ENCODE data around the gene BACH2. TPM values are rescaled to one million over a fixed set of nuclear protein-coding genes. Genes with fewer than 3 reads are reported as not detected.

Gene BACH2
- total RNA-seq, 2 experiments from 2014 or later: 60.7 to 66.9 TPM

DNA sequence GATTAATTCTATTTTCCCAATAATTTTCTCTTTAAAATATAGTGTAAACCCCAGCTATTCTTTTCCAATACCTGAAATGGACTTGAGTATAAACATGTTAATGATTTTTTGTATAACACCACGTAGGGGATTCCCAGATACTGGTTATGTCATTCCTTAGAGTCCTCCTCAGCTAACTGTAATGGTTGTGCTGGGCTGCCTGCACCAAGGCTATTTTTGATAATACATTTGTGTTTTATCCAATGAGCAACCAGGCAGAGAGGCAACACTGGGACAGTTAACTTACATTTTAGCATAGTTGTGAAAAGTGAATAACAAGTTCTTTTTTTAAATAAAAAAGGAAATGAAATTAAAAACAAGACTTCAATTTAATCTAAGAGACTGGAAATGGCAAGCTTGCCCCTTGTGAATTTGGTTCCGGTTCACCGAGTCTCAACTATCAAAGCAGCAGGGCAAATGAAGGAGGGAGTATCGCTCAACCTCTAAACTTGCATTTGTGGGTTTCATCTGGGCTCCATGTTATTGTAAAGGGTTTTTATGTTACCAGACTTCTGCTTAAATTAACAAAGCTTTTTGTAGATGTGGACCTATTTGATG is 18.8 kb upstream of the BACH2 start:
- intact Hi-C loops (cut with micrococcal nuclease): no loop called here
- H3K9me3 Mint-ChIP-seq: no peaks in the 10 kb centered on the region
- no peak overlapping the region for H3K4me3 Mint-ChIP-seq
- no peaks in the 10 kb centered on the region for H3K36me3 Mint-ChIP-seq (ENCODE audit: low read depth)
- H3K27ac Mint-ChIP-seq: no peak overlapping the region
- peaks cover 17% of the 10 kb centered on the region for H3K4me1 Mint-ChIP-seq (ENCODE audit: low read depth)
- no peaks in the 10 kb centered on the region for H3K27me3 Mint-ChIP-seq
- ATAC-seq (no peak), DNase-seq (no peak)
- ChIA-PET CTCF (interaction anchor here (1.2 to 2.1 kb wide), 5 partner anchors 12 to 178 kb away, joined by 3 to 4 read pairs (median 3); no protein-coding TSS in a partner anchor), POLR2A (interaction anchor here (1.4 to 2.0 kb wide), 2 partner anchors 19 to 71 kb away, joined by 3 to 10 read pairs; partner anchors contain the start of gene BACH2)
- TF ChIP-seq, protein P1, sequence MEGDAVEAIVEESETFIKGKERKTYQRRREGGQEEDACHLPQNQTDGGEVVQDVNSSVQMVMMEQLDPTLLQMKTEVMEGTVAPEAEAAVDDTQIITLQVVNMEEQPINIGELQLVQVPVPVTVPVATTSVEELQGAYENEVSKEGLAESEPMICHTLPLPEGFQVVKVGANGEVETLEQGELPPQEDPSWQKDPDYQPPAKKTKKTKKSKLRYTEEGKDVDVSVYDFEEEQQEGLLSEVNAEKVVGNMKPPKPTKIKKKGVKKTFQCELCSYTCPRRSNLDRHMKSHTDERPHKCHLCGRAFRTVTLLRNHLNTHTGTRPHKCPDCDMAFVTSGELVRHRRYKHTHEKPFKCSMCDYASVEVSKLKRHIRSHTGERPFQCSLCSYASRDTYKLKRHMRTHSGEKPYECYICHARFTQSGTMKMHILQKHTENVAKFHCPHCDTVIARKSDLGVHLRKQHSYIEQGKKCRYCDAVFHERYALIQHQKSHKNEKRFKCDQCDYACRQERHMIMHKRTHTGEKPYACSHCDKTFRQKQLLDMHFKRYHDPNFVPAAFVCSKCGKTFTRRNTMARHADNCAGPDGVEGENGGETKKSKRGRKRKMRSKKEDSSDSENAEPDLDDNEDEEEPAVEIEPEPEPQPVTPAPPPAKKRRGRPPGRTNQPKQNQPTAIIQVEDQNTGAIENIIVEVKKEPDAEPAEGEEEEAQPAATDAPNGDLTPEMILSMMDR (IDR thresholded peaks at IDR 0.05): no peak

DNA sequence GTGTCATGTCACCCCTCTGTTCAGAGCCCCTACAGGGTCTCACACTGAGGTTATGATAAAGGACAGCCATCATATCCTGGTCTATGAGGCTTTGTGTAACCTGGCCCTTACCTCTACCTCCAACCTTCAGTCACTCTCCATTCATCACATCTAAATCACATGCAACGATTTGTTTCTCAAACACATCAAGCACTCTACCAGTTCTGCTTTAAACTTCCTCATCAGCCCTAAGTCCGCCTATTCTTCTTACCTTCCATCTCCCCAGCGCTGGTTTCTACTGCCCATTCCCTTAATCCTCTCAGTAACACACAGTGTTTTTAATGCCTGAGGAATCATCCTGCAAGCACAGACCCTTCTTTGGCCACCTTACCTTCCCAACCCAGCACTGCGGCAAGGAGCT is 17.9 kb upstream of the BACH2 start:
- ChIA-PET CTCF (interaction anchor here (2.1 kb wide), 1 partner anchor 11 kb away, joined by 4 read pairs; no protein-coding TSS in a partner anchor), POLR2A (interaction anchor here (0.6 to 2.0 kb wide), 2 partner anchors 18 to 187 kb away, joined by 3 to 10 read pairs; partner anchors contain the start of gene BACH2)
- ATAC-seq (no peak), DNase-seq (no peak)
- no peaks in the 10 kb centered on the region for H3K9me3 Mint-ChIP-seq
- intact Hi-C loops (cut with micrococcal nuclease): no loop called here
- peaks cover 8% of the 10 kb centered on the region for H3K4me1 Mint-ChIP-seq (ENCODE audit: low read depth)
- H3K36me3 Mint-ChIP-seq (ENCODE audit: low read depth): no peaks in the 10 kb centered on the region
- no peaks in the 10 kb centered on the region for H3K27me3 Mint-ChIP-seq
- TF ChIP-seq, protein P1 (IDR thresholded peaks at IDR 0.05): no peak
- no peak overlapping the region for H3K4me3 Mint-ChIP-seq
- H3K27ac Mint-ChIP-seq: no peak overlapping the region

DNA sequence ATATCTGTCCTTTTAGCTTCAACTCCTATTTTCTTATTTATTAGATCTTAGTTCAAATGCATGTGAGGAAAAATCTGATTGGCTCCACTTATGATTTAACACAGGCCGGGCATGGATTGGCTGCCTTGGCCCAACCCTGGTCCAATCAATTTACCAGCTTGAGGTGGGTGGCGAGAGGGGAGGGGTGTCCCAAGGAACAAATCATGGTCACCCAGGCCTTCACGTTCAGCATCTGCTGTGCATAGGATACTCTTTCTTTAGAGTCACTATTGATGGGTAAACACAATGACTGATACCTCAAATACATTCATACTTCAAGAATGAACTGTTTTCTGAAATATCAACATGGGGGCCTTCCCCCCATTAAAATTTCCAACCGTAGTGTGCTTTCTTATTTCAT is 14.9 kb upstream of the BACH2 start:
- ChIA-PET POLR2A (interaction anchor here (0.5 kb wide), 1 partner anchor 152 kb away, joined by 3 read pairs; no protein-coding TSS in a partner anchor), CTCF (no interaction called here)
- Mint-ChIP-seq H3K27me3 (no peaks in the 10 kb centered on the region), H3K4me1 (ENCODE audit: low read depth) (peaks cover 5% of the 10 kb centered on the region), H3K27ac (no peak overlapping the region), H3K36me3 (ENCODE audit: low read depth) (no peaks in the 10 kb centered on the region), H3K9me3 (no peaks in the 10 kb centered on the region), H3K4me3 (no peak overlapping the region)
- intact Hi-C loops (cut with micrococcal nuclease): no loop called here
- DNase-seq: no peak
- no peak for ATAC-seq
- TF ChIP-seq, protein P1 (IDR thresholded peaks at IDR 0.05): no peak

DNA sequence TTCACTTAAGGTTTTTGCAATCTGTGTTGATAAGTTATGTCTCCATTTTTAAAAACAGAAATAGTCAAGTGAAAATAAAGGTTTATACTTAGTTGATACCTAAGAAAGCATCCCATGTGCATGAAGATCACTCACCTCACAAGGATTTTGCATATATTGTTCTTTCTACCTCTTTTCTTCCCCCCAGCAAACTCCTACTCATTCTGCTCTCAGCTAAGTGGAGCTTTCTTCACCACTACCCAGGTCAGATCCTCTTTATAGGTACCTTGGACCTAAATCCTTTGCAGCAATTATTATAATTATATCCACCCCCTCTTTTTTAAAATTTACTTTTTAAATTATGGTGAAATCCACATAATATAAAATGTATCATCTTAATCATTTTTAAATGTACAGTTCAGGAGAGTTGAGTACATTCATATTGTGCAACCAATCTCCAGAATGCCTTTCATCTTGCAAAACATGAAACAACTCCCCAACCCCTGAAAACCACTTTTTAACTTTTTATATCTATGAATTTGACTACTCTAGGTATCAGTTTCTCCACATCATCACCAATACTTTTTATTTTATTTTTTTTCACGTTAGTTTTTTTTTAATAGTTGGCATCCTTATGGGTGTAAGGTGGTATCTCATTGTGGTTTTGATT is 9.3 kb upstream of the BACH2 start:
- DNase-seq (no peak), ATAC-seq (peak; percentile 73)
- ChIA-PET POLR2A (interaction anchor here (0.6 to 2.2 kb wide), 5 partner anchors 10 to 227 kb away, joined by 3 to 12 read pairs (median 3); partner anchors contain the start of gene BACH2), CTCF (interaction anchor here (1.2 to 2.0 kb wide), 2 partner anchors 20 to 87 kb away, joined by 3 to 6 read pairs; no protein-coding TSS in a partner anchor)
- peaks cover 7% of the 10 kb centered on the region for H3K36me3 Mint-ChIP-seq (ENCODE audit: low read depth)
- no peak overlapping the region for H3K4me3 Mint-ChIP-seq
- TF ChIP-seq, protein P1 (IDR thresholded peaks at IDR 0.05): no peak
- intact Hi-C loops (cut with micrococcal nuclease): no loop called here
- no peak overlapping the region for H3K27ac Mint-ChIP-seq
- peaks cover 7% of the 10 kb centered on the region for H3K27me3 Mint-ChIP-seq
- H3K4me1 Mint-ChIP-seq (ENCODE audit: low read depth): peaks cover 26% of the 10 kb centered on the region
- peaks cover 4% of the 10 kb centered on the region for H3K9me3 Mint-ChIP-seq

GRCh38 chr6:90304308-90304707 is 7.7 kb upstream of the BACH2 start:
- CTCF ChIA-PET: interaction anchor here (0.7 to 1.5 kb wide), 9 partner anchors 10 to 364 kb away, joined by 3 to 6 read pairs (median 3); no protein-coding TSS in a partner anchor
- no peak for ATAC-seq
- H3K27ac Mint-ChIP-seq: no peak overlapping the region
- peaks cover 10% of the 10 kb centered on the region for H3K27me3 Mint-ChIP-seq
- peaks cover 7% of the 10 kb centered on the region for H3K36me3 Mint-ChIP-seq (ENCODE audit: low read depth)
- peaks cover 4% of the 10 kb centered on the region for H3K9me3 Mint-ChIP-seq
- DNase-seq: no peak
- H3K4me1 Mint-ChIP-seq (ENCODE audit: low read depth): peaks cover 34% of the 10 kb centered on the region
- POLR2A ChIA-PET: interaction anchor here (1.1 to 2.2 kb wide), 3 partner anchors 8 to 84 kb away, joined by 3 to 12 read pairs (median 4); partner anchors contain the start of gene BACH2
- no peak overlapping the region for H3K4me3 Mint-ChIP-seq
- intact Hi-C loops (cut with micrococcal nuclease): no loop called here
- TF ChIP-seq, protein P1 (IDR thresholded peaks at IDR 0.05): no peak
